SK-N-MC (cell line): ENCODE measurements around the gene CALY.

Source experiments
- EZH2 ChIP-seq: fragments of 200-600 bp; sonication (generic); IDR thresholded peaks from one replicate; pipeline ENCODE4 v1.6.1; 2017; ENCODE audit warnings: antibody characterized with exemption
- FOXP2 ChIP-seq: optimal IDR thresholded peaks from 2 replicates; pipeline ENCODE3; 2011; ENCODE audit warnings: mild to moderate bottlenecking, moderate library complexity; ENCODE audit not compliant: insufficient read depth; ENCODE audit errors: extremely low read length, control extremely low read depth
- POLR2AphosphoS5 ChIP-seq: IDR thresholded peaks from 2 replicates; pipeline ENCODE4 v1.6.1; 2012; ENCODE audit warnings: mild to moderate bottlenecking, low read depth, low read length, borderline replicate concordance

DNA sequence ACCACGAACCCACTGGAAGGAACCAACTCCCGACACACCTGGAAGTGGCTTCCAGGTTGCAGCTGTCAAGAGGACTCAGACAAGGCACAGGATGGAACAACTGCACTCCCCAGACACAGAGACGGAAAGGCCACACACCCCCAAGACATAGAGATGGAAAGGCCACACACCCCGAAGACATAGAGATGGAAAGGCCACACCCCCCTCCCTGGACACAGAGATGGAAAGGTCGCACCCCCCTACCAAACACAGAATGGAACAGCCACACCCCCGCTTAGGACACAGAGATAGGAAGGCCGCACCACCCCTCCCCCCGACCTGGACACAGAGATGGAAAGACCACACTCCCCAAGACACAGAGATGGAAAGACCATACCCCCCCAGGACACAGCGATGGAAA lies 20.4 kb downstream of the CALY start:
- no peak for TF ChIP-seq POLR2AphosphoS5
- TF ChIP-seq EZH2: no peak
- no peak for TF ChIP-seq FOXP2
